Duodenal mucosa (tissue), 2 donors: ENCODE results near the gene AOAH.
A peak's percentile ranks its signal among the peaks of the same experiment; 100 is the strongest.

ENCODE experiments used
- H3K27ac ChIP-seq: one replicate; pipeline ENCODE4 v1.7.0; 2013; ENCODE audit warnings: low read depth, low read length
- H3K27me3 ChIP-seq, 2 donors: one replicate each; pipeline ENCODE4 v1.7.0; 2013; ENCODE audit warnings: low read length in 2 of 2, control low read depth in 1 of 2; ENCODE audit not compliant: insufficient read depth in 2 of 2, control insufficient read depth in 1 of 2
- H3K36me3 ChIP-seq, 2 donors: one replicate each; pipeline ENCODE4 v1.7.0; 2013; ENCODE audit warnings: low read length in 2 of 2, control low read depth in 1 of 2; ENCODE audit not compliant: insufficient read depth in 2 of 2, control insufficient read depth in 1 of 2
- H3K4me1 ChIP-seq, 2 donors: one replicate each; pipeline ENCODE4 v1.7.0; 2013; ENCODE audit warnings: low read length in 2 of 2, control low read depth in 1 of 2; ENCODE audit not compliant: insufficient read depth in 2 of 2, control insufficient read depth in 1 of 2
- H3K4me3 ChIP-seq, 2 donors: one replicate each; pipeline ENCODE4 v1.7.0; 2013; ENCODE audit warnings: low read length in 2 of 2, low read depth in 1 of 2
- H3K9ac ChIP-seq, 2 donors: one replicate each; pipeline ENCODE4 v1.7.0; 2013; ENCODE audit warnings: low read length in 2 of 2, low read depth in 1 of 2
- H3K9me3 ChIP-seq, 2 donors: one replicate each; pipeline ENCODE4 v1.7.0; 2013; ENCODE audit warnings: low read length in 2 of 2, control low read depth in 1 of 2; ENCODE audit not compliant: control insufficient read depth in 1 of 2

The AOAH gene, protein sequence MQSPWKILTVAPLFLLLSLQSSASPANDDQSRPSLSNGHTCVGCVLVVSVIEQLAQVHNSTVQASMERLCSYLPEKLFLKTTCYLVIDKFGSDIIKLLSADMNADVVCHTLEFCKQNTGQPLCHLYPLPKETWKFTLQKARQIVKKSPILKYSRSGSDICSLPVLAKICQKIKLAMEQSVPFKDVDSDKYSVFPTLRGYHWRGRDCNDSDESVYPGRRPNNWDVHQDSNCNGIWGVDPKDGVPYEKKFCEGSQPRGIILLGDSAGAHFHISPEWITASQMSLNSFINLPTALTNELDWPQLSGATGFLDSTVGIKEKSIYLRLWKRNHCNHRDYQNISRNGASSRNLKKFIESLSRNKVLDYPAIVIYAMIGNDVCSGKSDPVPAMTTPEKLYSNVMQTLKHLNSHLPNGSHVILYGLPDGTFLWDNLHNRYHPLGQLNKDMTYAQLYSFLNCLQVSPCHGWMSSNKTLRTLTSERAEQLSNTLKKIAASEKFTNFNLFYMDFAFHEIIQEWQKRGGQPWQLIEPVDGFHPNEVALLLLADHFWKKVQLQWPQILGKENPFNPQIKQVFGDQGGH

DNA sequence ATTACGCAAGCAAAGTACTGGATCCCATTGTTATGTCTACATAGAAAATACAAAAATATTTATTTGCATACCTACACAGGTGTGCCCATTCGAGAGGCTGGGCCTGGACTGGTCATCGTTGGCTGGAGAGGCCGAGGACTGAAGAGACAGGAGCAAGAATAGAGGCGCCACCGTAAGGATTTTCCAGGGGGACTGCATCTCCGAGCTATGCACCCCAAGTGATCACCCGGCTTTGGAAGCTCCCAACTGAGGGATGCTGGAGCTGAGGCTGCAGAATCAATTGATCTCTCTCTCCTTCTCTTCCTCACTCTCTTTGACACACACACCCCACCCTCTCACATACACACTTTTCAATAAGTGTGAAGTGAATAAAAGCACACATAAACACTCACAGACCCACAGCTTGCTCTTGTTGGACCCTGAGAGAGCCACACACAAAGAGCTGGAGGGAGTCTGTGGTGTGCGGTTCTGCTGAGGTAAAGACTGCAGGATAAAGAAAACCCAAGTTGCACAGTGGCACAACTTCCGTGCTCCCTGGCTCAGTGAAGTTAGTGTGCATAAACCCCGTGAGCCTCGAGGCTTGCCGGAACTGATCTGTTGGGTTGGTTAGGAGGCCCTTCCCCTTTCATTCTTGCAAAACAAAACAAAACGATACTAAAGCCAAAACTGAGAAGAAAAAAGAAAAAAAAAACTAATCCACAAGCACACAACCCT lies at the start of gene AOAH:
TSS of gene AOAH (minus strand) at position 544 of the 714 bp plus-strand sequence. CDS start at position 198, 346 bp downstream.
- Histone ChIP-seq H3K9me3 (no peaks in the 10 kb centered on the region), H3K36me3 (no peaks in the 10 kb centered on the region), H3K27me3 (no peaks in the 10 kb centered on the region), H3K4me3 (peak within 1 kb of the TSS; percentile 46 to 56), H3K9ac (peak within 1 kb of the TSS in 1 of 2 donors; percentile 14), H3K27ac (no peak within 1 kb of the TSS), H3K4me1 (peaks cover 13 to 14% of the 10 kb centered on the region in 2 donors)

- H3K4me1 ChIP-seq: no peaks in the 10 kb centered on the region
- no peak overlapping the region for H3K9ac ChIP-seq
- H3K9me3 ChIP-seq: no peaks in the 10 kb centered on the region
- H3K27ac ChIP-seq: no peak overlapping the region
- no peak overlapping the region for H3K4me3 ChIP-seq
- no peaks in the 10 kb centered on the region for H3K36me3 ChIP-seq
- H3K27me3 ChIP-seq: no peaks in the 10 kb centered on the region
These were observed 42.2 kb upstream of the AOAH start for GRCh38 chr7:36766451-36766850.

DNA sequence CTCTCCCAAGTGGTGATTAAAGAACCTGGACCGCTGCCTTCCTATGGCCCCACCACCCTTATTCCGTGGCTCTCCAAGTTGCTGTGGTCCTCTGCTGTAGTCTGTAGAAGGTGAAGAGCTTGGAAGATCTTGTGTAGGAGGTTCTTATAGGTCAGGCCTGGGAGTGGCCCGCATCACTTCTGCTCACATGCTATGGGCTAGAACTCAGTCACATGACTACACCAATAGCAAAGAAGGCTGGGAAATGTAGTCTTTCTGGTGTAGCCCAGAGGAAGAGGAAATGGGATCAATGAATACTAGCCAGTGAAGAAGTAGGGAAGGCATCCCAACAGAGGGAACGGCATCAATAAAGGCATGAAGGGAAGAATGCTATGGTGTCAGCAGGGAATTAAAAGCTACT lies 41.3 kb upstream of the AOAH start:
- Histone ChIP-seq H3K36me3 (no peaks in the 10 kb centered on the region), H3K27me3 (no peaks in the 10 kb centered on the region), H3K27ac (no peak overlapping the region), H3K4me1 (no peaks in the 10 kb centered on the region), H3K9me3 (no peaks in the 10 kb centered on the region), H3K9ac (no peak overlapping the region), H3K4me3 (no peak overlapping the region)

DNA sequence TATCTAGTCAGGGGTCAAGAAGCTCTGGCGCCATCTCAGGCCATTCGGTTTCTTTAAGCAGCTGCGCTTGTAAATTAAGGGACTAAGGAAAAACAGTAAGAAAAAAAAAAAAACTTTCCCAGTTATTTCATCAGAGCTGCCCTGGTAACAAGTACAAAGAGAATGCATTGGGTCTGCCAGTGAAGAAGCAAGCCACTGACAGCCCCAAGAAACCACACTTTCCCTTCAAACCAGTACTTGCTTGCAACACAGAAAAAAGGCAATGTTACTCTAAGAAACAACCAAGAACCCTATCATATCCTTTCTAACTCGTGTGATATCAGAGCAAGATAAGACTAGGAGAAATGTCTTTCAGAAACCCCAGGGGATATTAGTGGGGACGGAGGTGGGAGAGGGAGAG lies 40.6 kb upstream of the AOAH start:
- no peaks in the 10 kb centered on the region for H3K9me3 ChIP-seq
- no peaks in the 10 kb centered on the region for H3K27me3 ChIP-seq
- no peak overlapping the region for H3K27ac ChIP-seq
- no peaks in the 10 kb centered on the region for H3K36me3 ChIP-seq
- H3K4me3 ChIP-seq: no peak overlapping the region
- H3K4me1 ChIP-seq: no peaks in the 10 kb centered on the region
- H3K9ac ChIP-seq: no peak overlapping the region

DNA sequence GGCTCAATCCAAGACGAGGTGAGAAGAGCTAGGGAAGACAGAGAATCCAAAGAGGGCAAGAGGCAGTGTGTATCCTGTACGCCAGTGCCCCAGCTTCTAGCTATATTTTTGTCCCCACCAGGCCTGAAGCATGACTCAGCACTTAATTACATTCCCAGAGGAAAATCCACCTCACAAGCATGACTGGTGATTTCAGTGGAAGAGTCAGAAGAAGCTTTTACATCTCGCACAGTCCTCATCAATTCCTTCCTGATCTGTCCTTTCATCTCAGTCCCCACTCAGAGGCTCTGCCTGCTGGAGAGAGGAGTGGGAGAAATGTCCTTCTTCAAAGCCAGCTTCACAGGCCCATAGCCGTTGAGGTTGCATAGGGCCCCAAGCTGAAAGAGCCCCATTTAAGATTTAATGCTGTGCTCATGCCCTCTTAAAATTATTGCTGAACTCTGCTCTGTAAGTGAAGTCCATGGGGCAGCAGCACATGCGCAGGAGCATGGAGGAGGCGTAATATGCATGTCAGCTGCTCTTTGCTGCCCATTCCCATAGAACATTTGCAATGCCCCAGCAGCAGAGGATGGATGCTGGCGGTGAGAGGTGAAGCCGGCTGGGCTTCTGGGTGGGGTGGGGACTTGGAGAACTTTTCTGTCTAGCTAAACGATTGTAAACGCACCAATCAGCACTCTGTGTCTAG lies 39.0 kb upstream of the AOAH start:
- Histone ChIP-seq H3K27me3 (no peaks in the 10 kb centered on the region), H3K36me3 (no peaks in the 10 kb centered on the region), H3K4me3 (no peak overlapping the region), H3K9me3 (no peaks in the 10 kb centered on the region), H3K27ac (no peak overlapping the region), H3K9ac (no peak overlapping the region), H3K4me1 (no peaks in the 10 kb centered on the region)

GRCh38 chr7:36762394-36762793 lies 38.1 kb upstream of the AOAH start:
- no peaks in the 10 kb centered on the region for H3K36me3 ChIP-seq
- no peaks in the 10 kb centered on the region for H3K4me1 ChIP-seq
- H3K9me3 ChIP-seq: no peaks in the 10 kb centered on the region
- no peak overlapping the region for H3K9ac ChIP-seq
- H3K27ac ChIP-seq: no peak overlapping the region
- no peaks in the 10 kb centered on the region for H3K27me3 ChIP-seq
- no peak overlapping the region for H3K4me3 ChIP-seq

DNA sequence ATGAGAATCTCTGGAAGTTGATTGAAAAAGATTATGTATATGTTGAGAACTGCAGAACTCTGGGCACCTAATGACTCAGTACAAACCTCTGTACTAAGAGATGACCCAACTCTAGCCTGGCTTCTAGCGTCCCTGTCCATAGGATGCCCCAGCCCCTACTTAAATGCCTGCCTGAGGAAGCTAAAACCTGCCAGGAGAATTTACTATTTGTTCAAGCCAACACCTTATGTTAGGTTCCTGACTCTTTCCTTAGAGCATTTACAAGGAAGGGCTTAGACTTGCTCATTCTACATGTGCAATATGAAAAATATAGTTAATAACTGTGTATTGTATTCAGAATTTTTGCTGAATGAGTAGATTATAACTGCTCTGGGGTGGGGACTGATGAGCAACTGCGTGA lies 37.5 kb upstream of the AOAH start:
- no peak overlapping the region for H3K27ac ChIP-seq
- H3K36me3 ChIP-seq: no peaks in the 10 kb centered on the region
- H3K27me3 ChIP-seq: no peaks in the 10 kb centered on the region
- H3K4me1 ChIP-seq: no peaks in the 10 kb centered on the region
- no peak overlapping the region for H3K4me3 ChIP-seq
- no peaks in the 10 kb centered on the region for H3K9me3 ChIP-seq
- no peak overlapping the region for H3K9ac ChIP-seq

- Histone ChIP-seq H3K9me3 (no peaks in the 10 kb centered on the region), H3K9ac (no peak overlapping the region), H3K36me3 (no peaks in the 10 kb centered on the region), H3K4me3 (no peak overlapping the region), H3K4me1 (no peaks in the 10 kb centered on the region), H3K27ac (no peak overlapping the region), H3K27me3 (no peaks in the 10 kb centered on the region)
These were observed 36.8 kb upstream of the AOAH start for GRCh38 chr7:36760856-36761762.

- H3K27me3 ChIP-seq: no peaks in the 10 kb centered on the region
- H3K36me3 ChIP-seq: no peaks in the 10 kb centered on the region
- H3K4me3 ChIP-seq: no peak overlapping the region
- no peak overlapping the region for H3K9ac ChIP-seq
- no peaks in the 10 kb centered on the region for H3K9me3 ChIP-seq
- H3K27ac ChIP-seq: no peak overlapping the region
- H3K4me1 ChIP-seq: no peaks in the 10 kb centered on the region
These were observed 34.6 kb upstream of the AOAH start for GRCh38 chr7:36758879-36759278.
